Measurements from ENCODE around the gene TBC1D7. TPM values are rescaled to one million over a fixed set of nuclear protein-coding genes. Genes with fewer than 3 reads are reported as not detected.
A peak's percentile ranks its signal among the peaks of the same experiment; 100 is the strongest.

TBC1D7 gene
- total RNA-seq, 1 donor from 2014 or later = 40.2 TPM

- DNase-seq = no peak
- Histone ChIP-seq H3K36me3 (peaks cover 18% of the 10 kb centered on the region), H3K27me3 (ENCODE audit: low read depth) (no peaks in the 10 kb centered on the region), H3K9me3 (replicated peaks) (no peaks in the 10 kb centered on the region), H3K4me1 (peaks cover 80% of the 10 kb centered on the region), H3K4me3 (no peak overlapping the region), H3K27ac (replicated peaks) (no peak overlapping the region)
- no peak for TF ChIP-seq CTCF (IDR thresholded peaks at IDR 0.05; ENCODE audit: borderline replicate concordance)
- intact Hi-C loops (cut with micrococcal nuclease) = no loop called here
Observed at GRCh38 chr6:13364842-13365241, 36.5 kb upstream of the TBC1D7 start.

GRCh38 chr6:13362412-13362811, 34.1 kb upstream of the TBC1D7 start:
- DNase-seq = no peak
- intact Hi-C loops (cut with micrococcal nuclease) = no loop called here
- peak overlapping the region; percentile 39 for H3K27ac ChIP-seq (replicated peaks)
- TF ChIP-seq CTCF (IDR thresholded peaks at IDR 0.05; ENCODE audit: borderline replicate concordance) = no peak
- H3K27me3 ChIP-seq (ENCODE audit: low read depth) = no peaks in the 10 kb centered on the region
- no peak overlapping the region for H3K4me3 ChIP-seq
- no peaks in the 10 kb centered on the region for H3K9me3 ChIP-seq (replicated peaks)
- peaks cover 18% of the 10 kb centered on the region for H3K36me3 ChIP-seq
- peaks cover 78% of the 10 kb centered on the region for H3K4me1 ChIP-seq

- Histone ChIP-seq H3K4me1 (peaks cover 80% of the 10 kb centered on the region), H3K4me3 (no peak overlapping the region), H3K36me3 (peaks cover 18% of the 10 kb centered on the region), H3K27ac (replicated peaks) (peak overlapping the region; percentile 74), H3K27me3 (ENCODE audit: low read depth) (no peaks in the 10 kb centered on the region), H3K9me3 (replicated peaks) (no peaks in the 10 kb centered on the region)
- DNase-seq = peak; percentile 67
- intact Hi-C loops (cut with micrococcal nuclease) = no loop called here
- TF ChIP-seq CTCF (IDR thresholded peaks at IDR 0.05; ENCODE audit: borderline replicate concordance) = no peak
Observed at GRCh38 chr6:13360671-13361540, 32.6 kb upstream of the TBC1D7 start.

GRCh38 chr6:13359287-13359686, 30.9 kb upstream of the TBC1D7 start:
- no peaks in the 10 kb centered on the region for H3K9me3 ChIP-seq (replicated peaks)
- TF ChIP-seq CTCF (IDR thresholded peaks at IDR 0.05; ENCODE audit: borderline replicate concordance) = no peak
- intact Hi-C loops (cut with micrococcal nuclease) = no loop called here
- no peak overlapping the region for H3K4me3 ChIP-seq
- H3K4me1 ChIP-seq = peaks cover 86% of the 10 kb centered on the region
- no peak for DNase-seq
- peak overlapping the region; percentile 74 for H3K27ac ChIP-seq (replicated peaks)
- H3K27me3 ChIP-seq (ENCODE audit: low read depth) = no peaks in the 10 kb centered on the region
- H3K36me3 ChIP-seq = peaks cover 2% of the 10 kb centered on the region

GRCh38 chr6:13358511-13358910, 30.2 kb upstream of the TBC1D7 start:
- Histone ChIP-seq H3K9me3 (replicated peaks) (no peaks in the 10 kb centered on the region), H3K4me3 (no peak overlapping the region), H3K27me3 (ENCODE audit: low read depth) (no peaks in the 10 kb centered on the region), H3K4me1 (peaks cover 84% of the 10 kb centered on the region), H3K36me3 (no peaks in the 10 kb centered on the region), H3K27ac (replicated peaks) (peak overlapping the region; percentile 74)
- intact Hi-C loops (cut with micrococcal nuclease) = no loop called here
- no peak for TF ChIP-seq CTCF (IDR thresholded peaks at IDR 0.05; ENCODE audit: borderline replicate concordance)
- DNase-seq = no peak
